Activated CD4-positive, alpha-beta T cell treated with anti-CD3 and anti-CD28 coated beads, Interleukin-2, amount 50 U/mL, for 1 hour (primary cell): ENCODE measurements around the gene SYVN1.
A peak's percentile ranks its signal among the peaks of the same experiment; 100 is the strongest.
"Not testable (repeated sequence)": the region's sequence is repeated elsewhere in the genome, so short reads cannot be mapped to it uniquely, and the experiment has no call there.

Experiments
- DNase-seq: peaks from one replicate; pipeline ENCODE4 v3.0.0-alpha.2; 2020

SYVN1 gene

GRCh38 chr11:65134240-65134951 lies at the start of gene SYVN1:
SYVN1 (minus strand) TSS chr11:65134519; CDS start chr11:65133601, 918 bp downstream.
- DNase-seq, result peak; percentile 88

DNA sequence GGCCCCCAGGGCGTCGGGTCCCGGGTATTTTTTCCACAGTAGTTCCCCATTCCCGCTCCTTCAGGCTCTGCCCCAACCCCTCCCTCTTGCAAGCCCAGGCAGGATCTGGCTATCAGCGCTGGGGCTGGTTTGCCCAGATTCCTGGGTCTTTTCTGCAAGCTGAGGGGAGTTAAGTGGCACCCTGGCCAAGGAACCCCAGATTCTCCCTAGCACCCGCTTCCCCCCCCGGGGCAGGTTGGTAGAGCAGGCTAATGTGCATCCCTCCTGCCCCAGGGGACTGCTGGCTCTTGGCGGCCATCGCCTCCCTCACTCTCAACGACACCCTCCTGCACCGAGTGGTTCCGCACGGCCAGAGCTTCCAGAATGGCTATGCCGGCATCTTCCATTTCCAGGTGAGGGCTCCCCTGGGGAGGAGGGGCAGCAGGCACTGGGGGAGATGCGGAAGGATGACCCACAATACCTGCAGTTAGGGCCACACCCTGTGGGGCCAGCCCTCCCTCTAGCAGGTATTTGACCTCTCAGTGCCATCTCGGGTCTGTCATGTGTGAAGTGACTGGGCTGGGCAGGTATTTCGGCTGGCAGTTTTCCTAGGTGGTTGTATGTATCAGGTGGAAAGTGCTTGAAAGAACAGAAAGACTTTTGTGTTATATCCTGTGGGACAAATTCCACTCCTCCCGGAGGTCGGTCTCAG lies 49.0 kb upstream of the SYVN1 start:
- no peak for DNase-seq

DNA sequence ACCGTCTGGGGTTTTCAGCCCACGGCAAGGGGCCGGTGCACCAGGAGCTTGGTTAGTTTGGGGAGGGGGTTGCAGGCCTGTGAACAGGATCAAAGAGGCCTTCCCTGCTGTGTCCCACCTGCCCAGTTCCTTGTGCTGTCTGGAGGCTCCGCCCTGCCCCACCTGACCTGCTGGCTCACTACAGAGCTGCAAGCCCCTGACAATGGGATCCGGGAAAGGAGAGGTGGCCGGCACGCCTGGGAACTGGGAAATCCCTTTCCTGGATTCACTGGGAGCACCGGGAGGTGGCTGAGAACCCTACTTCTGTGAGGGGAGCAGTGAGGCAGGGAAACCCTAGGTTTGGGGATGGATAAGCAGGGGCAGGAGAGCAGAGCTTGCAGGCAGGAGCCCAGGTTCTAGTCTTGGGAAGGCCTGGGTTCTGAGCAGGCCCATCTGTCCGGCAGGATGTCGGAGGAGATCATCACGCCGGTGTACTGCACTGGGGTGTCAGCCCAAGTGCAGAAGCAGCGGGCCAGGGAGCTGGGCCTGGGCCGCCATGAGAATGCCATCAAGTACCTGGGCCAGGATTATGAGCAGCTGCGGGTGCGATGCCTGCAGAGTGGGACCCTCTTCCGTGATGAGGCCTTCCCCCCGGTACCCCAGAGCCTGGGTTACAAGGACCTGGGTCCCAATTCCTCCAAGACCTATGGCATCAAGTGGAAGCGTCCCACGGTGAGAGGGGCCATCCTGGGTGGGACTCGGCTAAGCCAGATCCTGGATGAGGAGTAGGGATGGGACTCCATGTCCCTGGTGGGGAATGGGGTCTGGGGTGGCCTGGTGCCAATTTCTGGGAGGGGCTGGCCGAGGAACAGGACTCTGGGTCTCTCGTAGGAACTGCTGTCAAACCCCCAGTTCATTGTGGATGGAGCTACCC lies 48.2 kb upstream of the SYVN1 start:
- DNase-seq, result no peak

DNA sequence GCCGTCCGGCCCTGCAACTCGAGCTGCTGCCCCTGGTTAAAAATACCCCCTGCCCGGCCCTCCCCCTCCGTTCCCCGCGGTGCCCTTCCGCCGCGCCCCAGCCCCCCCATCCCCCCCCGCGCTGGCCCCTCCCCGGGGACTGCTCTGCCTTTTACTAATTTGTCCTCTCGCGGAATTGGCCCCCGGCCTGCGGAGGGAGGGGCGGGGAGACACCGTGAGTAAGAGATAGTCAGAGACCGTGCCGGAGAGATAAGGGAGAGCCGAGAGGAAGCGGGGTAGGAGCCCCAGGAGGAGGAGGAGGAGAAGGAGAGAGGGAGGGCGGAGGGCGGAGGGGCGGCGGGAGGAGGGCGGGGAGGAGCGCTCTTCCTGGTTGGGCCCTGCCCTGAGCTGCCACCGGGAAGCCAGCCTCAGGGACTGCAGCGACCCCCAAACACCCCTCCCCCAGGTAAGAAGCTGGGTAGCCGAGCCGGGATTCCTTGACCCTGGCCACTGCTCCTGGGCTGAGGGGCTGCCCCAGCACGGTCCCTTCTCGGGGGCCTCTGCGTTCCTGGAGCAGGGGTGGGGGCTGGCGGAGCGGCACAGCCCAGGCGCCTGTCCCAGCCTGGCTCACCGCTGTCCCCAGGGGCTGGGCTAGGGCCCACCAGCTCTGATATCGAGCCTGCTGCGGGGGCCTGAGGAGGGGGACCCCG lies 47.4 kb upstream of the SYVN1 start, which contains the start of gene CAPN1:
Gene CAPN1 (plus strand): TSS at position 360 of the 689 bp plus-strand sequence. CDS start 774 bp downstream, outside the sequence.
- peak; percentile 58 for DNase-seq

- peak; percentile 49 for DNase-seq
These were observed 46.7 kb upstream of the SYVN1 start for GRCh38 chr11:65180877-65181568.

DNA sequence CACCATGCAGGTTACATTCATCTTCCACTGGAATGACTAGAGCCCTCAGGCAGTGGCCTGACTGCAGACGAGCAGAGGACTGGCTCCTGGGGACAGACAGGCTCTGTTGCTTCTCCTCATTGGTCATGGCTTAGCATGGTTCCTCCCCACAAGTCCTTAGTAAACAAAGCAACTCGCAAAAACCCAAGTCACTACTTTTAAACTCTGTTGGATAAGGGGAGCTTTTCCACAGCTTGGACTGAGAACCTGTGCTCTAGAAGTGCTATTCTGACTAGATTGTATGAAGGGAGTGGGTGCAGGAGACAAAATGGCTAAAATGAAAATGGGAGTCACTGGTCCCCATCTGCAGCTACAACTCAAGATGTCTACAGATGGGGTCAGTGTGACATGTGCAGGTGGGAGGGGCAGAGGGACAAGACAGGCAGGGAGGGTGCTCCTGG lies 40.3 kb upstream of the SYVN1 start:
- not testable (repeated sequence) for DNase-seq

DNA sequence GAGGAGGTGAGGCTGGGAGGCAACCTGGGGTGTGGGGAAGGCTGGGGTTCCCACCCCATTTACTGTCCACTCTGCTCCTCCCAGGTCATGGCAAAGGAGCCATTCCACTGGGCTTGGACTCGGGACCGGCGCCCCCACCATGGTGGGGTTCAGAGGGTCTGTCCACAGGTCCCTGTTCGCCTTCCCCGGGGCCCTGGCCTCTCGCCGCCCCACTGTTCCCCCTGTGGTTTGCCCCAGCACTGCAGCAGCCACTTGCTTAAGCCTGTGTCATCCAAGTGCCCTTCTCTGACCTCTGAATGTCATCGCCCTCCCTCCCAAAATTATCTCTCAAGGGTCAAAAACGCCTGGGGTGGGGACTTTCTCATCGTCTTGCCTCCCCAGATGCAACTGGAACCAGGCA lies 38.3 kb upstream of the SYVN1 start:
- DNase-seq, result no peak

- no peak for DNase-seq
These were observed 35.8 kb upstream of the SYVN1 start, which contains the start of gene SPDYC for GRCh38 chr11:65170058-65170534. SPDYC (plus strand) TSS chr11:65170233; CDS start chr11:65171358, 1,125 bp downstream.

DNA sequence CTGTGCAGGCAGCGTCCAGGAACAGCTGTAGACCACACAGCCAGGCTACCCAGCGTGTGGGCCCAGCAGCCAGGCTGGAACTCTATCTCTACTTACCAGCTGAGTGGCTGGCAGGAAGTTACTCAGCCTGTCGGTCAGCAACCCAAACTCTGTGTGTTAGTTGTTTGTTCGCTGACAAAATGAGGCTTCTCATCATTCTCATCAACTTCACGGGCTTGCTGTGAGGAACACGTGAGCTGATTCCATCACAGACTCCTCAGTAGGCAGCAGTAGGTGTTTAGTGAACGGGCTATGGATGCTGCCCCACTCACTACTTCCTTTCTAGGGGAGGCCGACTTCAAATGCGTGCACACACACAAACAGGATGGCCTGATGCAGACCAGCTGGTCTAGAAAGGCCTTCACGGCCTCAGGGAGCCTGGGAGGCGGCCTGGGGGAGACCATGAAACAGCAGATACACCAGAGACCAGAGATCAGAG lies 34.9 kb upstream of the SYVN1 start:
- no peak for DNase-seq

DNA sequence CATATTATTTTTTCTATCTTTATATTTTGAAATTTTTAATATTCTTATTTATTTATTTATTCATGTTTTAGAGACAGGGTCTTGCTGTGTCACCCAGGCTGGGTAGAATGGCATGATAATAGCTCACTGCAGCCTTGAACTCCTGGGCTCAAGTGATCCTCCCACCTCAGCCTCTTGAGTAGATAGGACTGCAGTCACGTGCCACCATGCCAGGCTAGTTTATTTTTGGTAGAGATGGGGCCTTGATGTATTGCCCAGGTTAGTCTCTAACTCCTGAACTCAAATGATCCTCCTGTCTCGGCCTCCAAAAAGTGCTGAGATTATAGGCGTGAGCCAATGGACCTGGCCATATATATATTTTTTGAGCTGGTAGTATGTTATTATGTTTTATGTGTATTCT lies 33.3 kb upstream of the SYVN1 start:
- DNase-seq, result no peak

DNA sequence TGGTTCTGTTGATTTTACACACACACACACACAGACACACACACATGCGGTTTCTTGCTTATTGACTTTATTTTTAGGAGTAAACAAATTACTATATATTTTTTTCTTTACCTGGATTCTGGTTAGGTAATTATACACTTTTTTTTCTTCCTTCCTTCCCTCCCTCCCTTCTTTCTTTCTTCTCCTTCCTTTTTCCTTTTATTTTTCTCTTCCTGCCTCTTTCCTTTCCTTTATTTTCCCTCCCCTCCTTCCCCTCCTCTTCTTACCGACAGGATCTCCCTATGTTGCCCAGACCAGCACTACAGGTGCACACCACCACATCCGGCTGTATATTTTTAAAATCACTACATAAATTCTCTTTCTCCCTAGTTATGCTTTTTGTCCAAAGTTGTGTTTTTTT lies 32.6 kb upstream of the SYVN1 start:
- DNase-seq, result no peak

- DNase-seq, result no peak
These were observed 31.3 kb upstream of the SYVN1 start for GRCh38 chr11:65165410-65166317.

GRCh38 chr11:65163684-65164083 lies 29.4 kb upstream of the SYVN1 start:
- no peak for DNase-seq

DNA sequence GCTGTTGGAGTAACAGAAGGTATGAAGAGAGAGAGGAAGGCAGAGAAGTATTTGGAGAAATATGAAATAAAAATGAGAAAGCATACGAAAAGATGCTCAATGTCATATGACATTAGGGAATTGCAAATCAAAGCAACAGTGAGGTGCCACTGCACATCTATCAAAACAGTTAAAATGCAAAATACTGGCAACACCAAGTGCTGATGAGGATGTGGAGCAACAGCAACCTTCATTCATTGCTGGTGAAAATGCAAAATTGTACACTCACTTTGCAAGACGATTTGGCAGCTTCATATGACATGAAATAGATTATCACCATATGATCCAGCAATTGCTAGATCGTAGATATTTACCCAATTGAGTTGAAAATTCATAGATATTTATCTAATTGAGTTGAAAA lies 26.3 kb upstream of the SYVN1 start:
- DNase-seq, result no peak

DNA sequence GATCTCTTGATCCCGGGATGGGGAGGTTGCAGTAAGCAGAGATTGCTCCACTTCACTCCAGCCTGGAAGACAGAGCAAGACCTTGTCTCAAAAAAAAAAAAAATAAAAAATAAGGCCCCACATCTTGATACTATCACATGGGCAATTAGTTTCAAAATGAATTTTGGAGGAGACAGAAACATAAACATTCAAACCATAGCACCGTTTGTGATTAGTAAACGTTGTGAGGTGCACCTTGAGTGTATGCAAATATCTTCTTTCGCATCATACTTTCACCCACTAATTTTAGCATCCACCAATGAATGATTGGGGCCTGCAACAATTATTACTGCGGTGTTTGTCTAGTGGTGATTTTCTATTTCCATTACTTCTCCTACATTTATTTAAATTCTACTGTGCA lies 24.7 kb upstream of the SYVN1 start:
- no peak for DNase-seq

GRCh38 chr11:65157336-65157735 lies 23.0 kb upstream of the SYVN1 start:
- DNase-seq, result no peak

DNA sequence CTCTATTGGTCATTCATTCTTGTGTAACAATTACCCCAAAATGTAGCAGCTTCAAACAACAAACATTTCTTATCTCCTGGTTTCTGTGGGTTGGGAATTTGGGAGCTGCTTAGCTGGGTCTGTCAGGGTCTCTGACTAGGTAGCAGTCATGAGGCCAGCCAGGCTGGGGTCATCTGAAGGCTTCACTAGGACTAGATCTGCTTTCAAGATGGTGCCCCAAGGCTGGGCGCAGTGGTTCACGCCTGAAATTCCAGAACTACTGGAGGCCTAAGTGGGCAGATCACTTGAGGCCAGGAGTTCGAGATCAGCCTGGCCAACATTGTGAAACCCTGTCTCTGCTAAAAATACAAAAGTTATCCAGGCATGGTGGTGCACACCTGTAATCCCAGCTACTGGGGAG lies 22.6 kb upstream of the SYVN1 start:
- no peak for DNase-seq

GRCh38 chr11:65156256-65156655 lies 21.9 kb upstream of the SYVN1 start:
- DNase-seq, result no peak

DNA sequence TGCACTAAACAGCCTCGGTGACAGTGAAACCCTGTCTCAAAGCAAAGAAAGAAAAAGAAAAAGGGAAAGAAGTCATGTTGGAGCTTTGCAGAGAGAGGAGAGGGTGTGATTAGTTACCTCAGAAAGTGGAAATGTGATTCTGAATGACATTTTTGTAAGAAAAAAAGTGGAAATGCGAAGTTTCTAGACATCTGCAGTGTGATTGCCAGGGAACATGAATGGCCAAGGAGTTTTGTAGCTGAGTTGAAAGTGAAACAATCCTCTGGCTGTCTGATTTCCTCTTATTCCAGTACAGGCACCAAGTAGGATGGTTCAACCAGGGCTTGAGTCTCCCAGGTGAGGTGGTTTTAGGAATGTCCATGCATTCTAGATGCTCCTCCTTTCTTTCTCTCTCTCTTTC lies 17.8 kb upstream of the SYVN1 start:
- no peak for DNase-seq

DNA sequence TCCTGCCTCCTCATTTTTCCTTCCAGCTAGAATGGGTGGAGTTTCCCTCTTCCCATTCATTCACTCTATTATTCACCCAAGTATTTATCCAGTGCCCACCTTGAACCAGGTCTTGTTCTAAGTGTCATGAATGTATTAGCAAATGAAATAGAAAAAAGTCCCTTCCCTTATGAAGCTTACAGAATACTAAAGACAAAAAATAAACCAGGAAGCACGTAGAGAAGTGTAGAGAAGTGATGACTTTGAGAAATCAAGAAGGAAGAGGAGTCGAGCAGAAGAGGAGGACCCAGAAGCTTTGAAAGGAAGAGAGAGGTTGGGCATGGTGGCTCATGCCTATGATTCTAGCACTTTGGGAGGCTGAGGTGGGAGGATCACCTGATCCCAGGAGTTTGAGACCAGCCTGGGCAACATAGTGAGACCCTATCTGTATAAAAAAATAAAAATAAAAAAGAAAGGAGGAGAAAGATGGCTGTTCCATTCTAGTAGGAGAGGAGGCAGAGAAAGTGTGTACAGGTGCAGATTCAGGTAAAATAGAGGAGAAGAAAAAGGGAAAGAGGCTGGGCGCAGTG lies 17.1 kb upstream of the SYVN1 start:
- DNase-seq, result no peak
